Brain pericyte (primary cell): ENCODE results near the gene ZNF407.
"Not testable (repeated sequence)": the region's sequence is repeated elsewhere in the genome, so short reads cannot be mapped to it uniquely, and the experiment has no call there.

Experiments
- DNase-seq: peaks from one replicate; pipeline ENCODE4 v3.0.0-alpha.2; 2012; ENCODE audit warnings: low read depth, low spot score

Gene ZNF407

GRCh38 chr18:74963820-74964446 is 366.3 kb downstream of the ZNF407 start:
- no peak for DNase-seq

- DNase-seq = no peak
Observed at GRCh38 chr18:74965682-74966081, 368.0 kb downstream of the ZNF407 start.

GRCh38 chr18:74967438-74967837 is 369.8 kb downstream of the ZNF407 start:
- no peak for DNase-seq

- DNase-seq = no peak
Observed at GRCh38 chr18:74967979-74968378, 370.3 kb downstream of the ZNF407 start.

GRCh38 chr18:74971358-74971757 is 373.7 kb downstream of the ZNF407 start:
- not testable (repeated sequence) for DNase-seq

GRCh38 chr18:74971776-74972175 is 374.1 kb downstream of the ZNF407 start:
- DNase-seq = not testable (repeated sequence)

- no peak for DNase-seq
Observed at GRCh38 chr18:74972354-74972753, 374.7 kb downstream of the ZNF407 start.

GRCh38 chr18:74975001-74975400 is 377.3 kb downstream of the ZNF407 start:
- no peak for DNase-seq

- no peak for DNase-seq
Observed at GRCh38 chr18:74976331-74976909, 378.8 kb downstream of the ZNF407 start.

- DNase-seq = no peak
Observed at GRCh38 chr18:74977041-74977440, 379.4 kb downstream of the ZNF407 start.

- no peak for DNase-seq
Observed at GRCh38 chr18:74980669-74981068, 383.0 kb downstream of the ZNF407 start.

- DNase-seq = no peak
Observed at GRCh38 chr18:74981476-74981875, 383.8 kb downstream of the ZNF407 start.

GRCh38 chr18:74982946-74983635 is 385.4 kb downstream of the ZNF407 start:
- DNase-seq = no peak

GRCh38 chr18:74989134-74989533 is 391.5 kb downstream of the ZNF407 start:
- DNase-seq = no peak

- DNase-seq = no peak
Observed at GRCh38 chr18:74990563-74991081, 393.0 kb downstream of the ZNF407 start.

- DNase-seq = no peak
Observed at GRCh38 chr18:74994502-74995418, 397.1 kb downstream of the ZNF407 start.

GRCh38 chr18:74995419-74995736 is 397.7 kb downstream of the ZNF407 start:
- no peak for DNase-seq

- no peak for DNase-seq
Observed at GRCh38 chr18:74996055-74996454, 398.4 kb downstream of the ZNF407 start.

- DNase-seq = no peak
Observed at GRCh38 chr18:74996996-74997395, 399.3 kb downstream of the ZNF407 start.

- DNase-seq = no peak
Observed at GRCh38 chr18:75000920-75001319, 403.2 kb downstream of the ZNF407 start.

GRCh38 chr18:75003039-75003438 is 405.4 kb downstream of the ZNF407 start:
- DNase-seq = no peak
